GM19438 (cell line): ENCODE data around the gene MMADHC.
"Not testable (repeated sequence)": the region's sequence is repeated elsewhere in the genome, so short reads cannot be mapped to it uniquely, and the experiment has no call there.

ENCODE experiments used
- ATAC-seq: cut with Tn5 transposase; IDR thresholded peaks from one replicate; pipeline ENCODE4 v1.9.1; 2021; ENCODE audit warnings: low read depth; ENCODE audit not compliant: unreplicated experiment

MMADHC gene

GRCh38 chr2:149595056-149595963, 7.7 kb upstream of the MMADHC start:
- ATAC-seq, result no peak

DNA sequence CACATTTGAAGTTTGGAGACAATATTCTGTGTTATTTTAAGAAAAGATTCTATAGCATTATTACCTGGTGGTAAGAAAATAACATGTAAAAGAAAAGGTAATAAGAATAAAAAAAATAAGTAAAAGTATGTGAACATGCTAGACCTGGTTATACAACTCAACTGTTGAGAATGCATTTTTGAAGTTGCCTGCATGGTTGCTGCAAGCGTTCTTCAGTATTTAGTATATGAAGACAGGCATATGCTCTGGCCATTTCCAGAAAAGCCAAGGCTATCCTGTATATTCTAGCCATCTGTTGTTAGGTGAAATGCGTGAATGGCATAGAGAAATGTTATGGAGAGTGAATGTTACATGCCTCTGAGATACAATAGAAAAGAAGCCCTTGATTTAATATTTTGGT, 6.8 kb upstream of the MMADHC start:
- no peak for ATAC-seq

DNA sequence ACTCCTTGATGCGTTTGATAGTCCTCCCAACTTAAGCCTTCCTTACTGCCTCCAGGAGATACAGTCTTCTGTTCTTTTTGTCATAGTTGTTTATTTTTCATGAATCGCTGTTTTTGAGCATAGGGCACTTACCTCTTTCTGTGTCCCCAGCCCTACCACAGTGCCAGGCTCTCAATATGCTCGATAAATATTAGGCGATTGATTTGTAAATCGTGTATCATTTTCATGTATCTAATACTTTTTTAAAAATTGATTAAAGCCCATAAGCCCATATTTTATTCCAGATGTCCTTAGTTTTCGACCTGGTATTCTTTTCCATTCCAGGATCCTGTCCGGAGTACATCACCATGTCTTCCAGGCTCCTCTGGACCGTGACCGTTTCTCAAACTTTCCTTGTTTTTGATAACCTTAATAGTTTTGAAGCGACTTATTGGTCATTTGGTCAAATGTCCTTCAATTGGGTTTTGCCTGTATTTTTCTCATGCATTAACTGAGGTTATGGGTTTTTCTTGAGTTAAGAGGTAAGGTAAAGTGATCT, 444 bp upstream of the MMADHC start:
- ATAC-seq, result peak; percentile 13

DNA sequence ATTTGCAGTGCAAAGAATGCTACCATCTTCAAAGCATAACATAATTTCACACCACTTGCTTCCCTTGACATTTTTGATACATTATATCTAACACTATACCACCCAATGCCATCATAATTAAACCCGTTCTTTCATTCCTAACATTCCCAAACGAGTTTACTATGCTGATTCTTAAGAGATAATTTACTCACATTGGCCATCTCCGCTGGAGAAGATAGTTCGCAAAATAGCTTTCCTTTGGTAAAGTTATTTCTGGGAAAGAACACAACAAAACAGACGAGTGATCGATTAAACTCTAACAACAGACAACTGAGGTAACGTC, 716 bp downstream of the MMADHC start:
- ATAC-seq, result no peak

DNA sequence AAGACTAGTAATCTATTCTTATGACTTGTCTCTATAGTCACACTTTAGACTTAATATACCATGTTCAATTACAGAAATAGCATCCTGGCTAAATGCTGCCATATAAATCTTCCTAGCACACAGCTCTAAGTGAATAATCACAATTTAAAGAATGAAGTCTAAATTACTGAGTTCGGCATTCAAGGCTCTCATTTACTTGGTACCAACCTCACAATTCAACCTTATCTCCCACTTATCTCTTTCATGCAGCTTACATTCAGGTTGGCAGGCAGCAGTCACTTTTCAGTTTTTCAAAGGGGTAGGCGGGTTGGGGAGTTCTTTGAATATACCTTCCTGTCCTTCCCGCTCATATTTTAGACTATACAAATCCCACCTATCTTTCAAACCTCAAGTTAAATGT, 1.5 kb downstream of the MMADHC start:
- no peak for ATAC-seq

GRCh38 chr2:149585166-149585885, 2.2 kb downstream of the MMADHC start:
- no peak for ATAC-seq

DNA sequence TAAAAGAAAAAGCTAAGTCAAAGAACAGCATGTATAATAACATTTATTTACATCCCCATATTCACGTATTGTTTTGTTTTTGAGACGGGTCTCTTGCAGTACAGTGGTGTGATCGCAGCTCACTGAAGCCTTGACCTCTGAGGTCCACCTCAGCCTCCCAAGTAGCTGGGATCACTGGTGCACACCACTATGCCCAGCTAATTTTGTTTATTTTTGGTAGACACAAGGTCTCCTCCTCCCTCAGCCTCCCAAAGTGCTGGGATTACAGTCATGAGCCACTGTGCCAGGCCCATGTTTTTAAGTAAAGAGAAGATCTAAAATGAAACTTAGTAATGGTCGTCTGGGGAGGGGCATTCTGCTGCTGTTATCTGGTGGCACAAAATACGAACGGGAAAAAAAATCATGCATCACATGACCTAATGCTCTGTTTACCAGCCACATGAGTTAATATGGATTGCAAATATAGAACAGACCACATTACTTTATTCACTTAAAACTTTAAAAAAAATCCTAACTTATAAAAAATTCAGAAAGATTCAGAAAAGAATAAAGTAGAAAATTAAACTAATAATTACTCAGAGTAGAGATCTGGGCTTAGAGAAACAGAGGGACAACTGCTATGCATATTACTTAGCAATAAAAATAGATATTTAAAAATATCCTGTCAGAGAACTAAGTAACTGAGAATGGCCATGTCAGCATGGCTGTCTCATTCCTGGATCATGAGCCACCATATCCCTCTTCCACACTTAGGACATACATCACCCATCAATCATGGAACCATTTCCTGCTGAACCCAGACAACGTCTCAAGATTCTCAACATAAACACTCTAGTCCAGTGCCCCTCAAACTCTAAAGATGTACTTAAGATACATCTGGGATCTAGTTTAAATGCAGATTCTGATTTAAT, 7.3 kb downstream of the MMADHC start:
- ATAC-seq, result no peak

GRCh38 chr2:149577269-149577668, 10.3 kb downstream of the MMADHC start:
- ATAC-seq, result no peak

DNA sequence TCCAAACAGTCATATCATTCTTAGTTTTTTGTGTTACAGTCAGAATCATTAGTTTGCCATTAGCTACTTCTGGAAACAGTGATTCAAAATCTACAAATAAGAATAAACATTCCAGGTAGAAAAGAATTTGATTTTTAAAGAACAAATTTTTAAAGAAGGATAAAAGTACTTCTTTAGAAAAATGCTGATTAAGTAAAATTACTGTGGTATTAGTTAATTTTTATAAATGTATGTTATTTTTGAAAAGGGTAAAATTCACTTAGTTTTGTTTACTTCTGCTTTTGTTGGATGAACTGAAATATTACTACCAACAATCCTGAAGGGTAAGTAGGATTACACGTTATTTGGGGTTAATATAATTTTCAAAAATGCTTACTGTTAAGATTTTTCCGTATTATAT, 11.8 kb downstream of the MMADHC start:
- ATAC-seq, result no peak

DNA sequence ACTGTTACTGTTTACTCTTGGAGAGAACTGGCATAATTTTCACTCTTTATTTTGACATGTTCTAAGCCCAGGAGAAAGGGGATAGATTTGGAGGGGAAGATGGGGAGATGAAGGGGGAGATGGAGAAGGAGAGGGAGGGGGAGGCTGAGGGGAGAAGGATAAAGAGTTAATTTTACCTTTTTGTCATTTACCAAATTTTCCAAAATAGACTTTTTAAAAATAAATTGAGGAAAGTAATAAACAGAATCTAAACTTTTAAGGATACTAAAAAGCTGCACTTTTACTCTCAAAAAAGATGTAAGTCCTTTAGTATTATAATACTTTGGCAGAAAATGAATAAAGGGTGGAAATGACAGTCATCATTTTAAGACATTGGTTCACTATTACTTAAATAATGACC, 12.3 kb downstream of the MMADHC start:
- ATAC-seq, result no peak

- no peak for ATAC-seq
Observed at GRCh38 chr2:149573760-149574159, 13.8 kb downstream of the MMADHC start.

DNA sequence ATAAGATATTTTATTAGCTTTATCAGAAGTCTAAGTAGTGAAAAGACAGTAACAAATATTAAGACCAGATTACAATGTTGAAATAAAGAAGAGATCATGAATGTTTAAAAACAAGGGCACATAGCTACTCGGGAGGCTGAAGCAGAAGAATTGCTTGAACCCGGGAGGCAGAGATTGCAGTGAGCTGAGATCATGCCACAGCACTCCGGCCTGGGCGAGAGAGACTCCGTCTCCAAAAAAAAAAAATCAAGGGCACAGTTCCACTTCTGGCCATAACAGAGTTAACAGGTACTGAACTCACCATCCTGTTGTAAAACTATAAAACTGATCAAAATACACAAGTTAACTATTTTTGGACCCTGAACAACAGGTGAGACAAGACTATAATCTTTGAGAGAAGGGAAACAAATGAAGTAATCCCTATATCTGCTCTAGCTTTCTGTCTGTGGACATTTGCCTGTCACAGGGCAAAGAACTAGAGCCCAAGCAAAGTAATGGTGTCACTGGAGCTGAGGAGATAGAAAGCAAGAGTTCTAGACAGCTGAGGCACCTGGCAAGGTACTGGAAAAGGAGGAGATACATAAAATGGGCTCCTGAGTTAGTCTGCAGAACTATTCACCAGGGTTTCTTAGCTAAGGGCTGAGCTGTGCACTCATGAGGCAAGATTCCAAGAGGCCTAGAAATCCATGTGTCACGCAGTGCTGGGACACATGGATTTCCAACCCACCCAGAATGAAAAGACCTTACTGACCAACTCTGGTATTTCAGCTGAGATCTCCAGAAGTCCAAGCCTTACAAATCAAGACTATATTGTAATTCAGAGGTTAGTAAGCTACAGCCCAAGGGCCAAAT, 15.2 kb downstream of the MMADHC start:
- no peak for ATAC-seq

DNA sequence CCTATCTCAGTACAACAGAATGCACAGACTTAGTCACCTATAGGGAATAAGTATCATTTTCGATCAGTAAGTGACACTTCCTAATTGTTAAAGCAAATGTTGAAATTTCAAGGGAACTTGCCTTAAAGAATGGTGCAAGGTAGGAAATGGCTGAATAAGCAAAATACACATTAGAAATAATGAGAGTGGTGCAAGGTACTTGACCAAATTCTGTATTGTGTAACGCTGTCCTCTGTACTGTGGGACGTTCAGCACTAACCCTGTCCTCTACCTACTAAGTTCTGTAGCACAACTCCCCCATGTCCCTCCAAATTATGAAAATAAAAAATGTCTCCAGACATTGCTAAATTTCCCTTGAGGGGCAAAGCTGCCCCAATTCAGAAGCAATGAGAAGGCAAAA, 19.4 kb downstream of the MMADHC start:
- no peak for ATAC-seq

GRCh38 chr2:149566652-149567051, 20.9 kb downstream of the MMADHC start:
- no peak for ATAC-seq

- ATAC-seq, result not testable (repeated sequence)
Observed at GRCh38 chr2:149565625-149566024, 21.9 kb downstream of the MMADHC start.

- no peak for ATAC-seq
Observed at GRCh38 chr2:149564983-149565382, 22.6 kb downstream of the MMADHC start.

GRCh38 chr2:149564097-149564496, 23.5 kb downstream of the MMADHC start:
- no peak for ATAC-seq

DNA sequence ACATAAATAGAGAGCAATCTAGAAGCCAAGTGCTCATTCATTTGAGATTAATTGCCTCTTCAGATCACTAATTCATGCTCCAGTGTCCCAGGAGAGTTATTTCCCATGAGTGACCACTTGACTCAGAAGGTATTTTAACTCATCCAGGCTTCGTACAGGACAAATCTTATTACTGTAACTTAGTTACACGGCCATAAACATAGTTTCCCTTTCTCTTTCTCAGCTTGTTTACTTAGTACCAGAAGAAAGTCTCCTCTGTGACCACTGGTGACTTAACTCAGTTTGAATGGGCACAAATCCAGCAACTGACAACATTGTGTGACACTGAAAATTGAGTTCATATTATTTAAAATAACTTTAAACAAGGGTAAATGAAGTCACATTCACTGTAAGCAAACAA, 25.3 kb downstream of the MMADHC start:
- peak; percentile 90 for ATAC-seq

- ATAC-seq, result no peak
Observed at GRCh38 chr2:149561309-149561926, 26.2 kb downstream of the MMADHC start.
